Measurements from ENCODE around the gene EDN3. TPM values are rescaled to one million over a fixed set of nuclear protein-coding genes. Genes with fewer than 3 reads are reported as not detected.

Gene EDN3
- total RNA-seq, 1 donor: not detected

- H3K4me3 ChIP-seq (ENCODE audit: low read depth, low read length): no peak overlapping the region
- TF ChIP-seq CTCF (IDR thresholded peaks at IDR 0.05; ENCODE audit: insufficient read depth, low read length): no peak
- no peak for DNase-seq (ENCODE audit: low read depth)
Observed at GRCh38 chr20:59316911-59317731, 16.7 kb downstream of the EDN3 start.

- DNase-seq (ENCODE audit: low read depth): no peak
- TF ChIP-seq CTCF (IDR thresholded peaks at IDR 0.05; ENCODE audit: insufficient read depth, low read length): no peak
- H3K4me3 ChIP-seq (ENCODE audit: low read depth, low read length): no peak overlapping the region
Observed at GRCh38 chr20:59318201-59318790, 17.9 kb downstream of the EDN3 start.

GRCh38 chr20:59318803-59319202 is 18.4 kb downstream of the EDN3 start:
- DNase-seq (ENCODE audit: low read depth): no peak
- no peak overlapping the region for H3K4me3 ChIP-seq (ENCODE audit: low read depth, low read length)
- TF ChIP-seq CTCF (IDR thresholded peaks at IDR 0.05; ENCODE audit: insufficient read depth, low read length): no peak

- TF ChIP-seq CTCF (IDR thresholded peaks at IDR 0.05; ENCODE audit: insufficient read depth, low read length): no peak
- no peak overlapping the region for H3K4me3 ChIP-seq (ENCODE audit: low read depth, low read length)
- DNase-seq (ENCODE audit: low read depth): no peak
Observed at GRCh38 chr20:59320426-59320825, 20.0 kb downstream of the EDN3 start.

- no peak overlapping the region for H3K4me3 ChIP-seq (ENCODE audit: low read depth, low read length)
- no peak for TF ChIP-seq CTCF (IDR thresholded peaks at IDR 0.05; ENCODE audit: insufficient read depth, low read length)
- DNase-seq (ENCODE audit: low read depth): no peak
Observed at GRCh38 chr20:59320854-59321647, 20.6 kb downstream of the EDN3 start.

- TF ChIP-seq CTCF (IDR thresholded peaks at IDR 0.05; ENCODE audit: insufficient read depth, low read length): no peak
- no peak overlapping the region for H3K4me3 ChIP-seq (ENCODE audit: low read depth, low read length)
- no peak for DNase-seq (ENCODE audit: low read depth)
Observed at GRCh38 chr20:59322081-59322480, 21.7 kb downstream of the EDN3 start.
